ENCODE data around the gene TAS2R1.
A peak's percentile ranks its signal among the peaks of the same experiment; 100 is the strongest.

GRCh38 chr5:9617221-9617620, 12.9 kb downstream of the TAS2R1 start:
- TF ChIP-seq CTCF (conservative IDR thresholded peaks at IDR 0.05; ENCODE audit: low read depth, low read length): peak; percentile 36; the same call in 1 of the 2 replicates
- no peak for TF ChIP-seq EZH2 (IDR thresholded peaks at IDR 0.05; ENCODE audit: low read length, unreplicated experiment)
- no peak for TF ChIP-seq EZH2phosphoT487 (IDR thresholded peaks at IDR 0.05; ENCODE audit: borderline replicate concordance, low read length)
